Loucy (cell line): ENCODE data around the gene FTO.

Experiments used
- EZH2phosphoT487 ChIP-seq: fragments of 200-600 bp; IDR thresholded peaks from 2 replicates; pipeline ENCODE4 v1.6.1; 2018; ENCODE audit warnings: antibody characterized with exemption, mild to moderate bottlenecking, moderate library complexity, borderline replicate concordance
- TF ChIP-seq, protein P1 (sequence below): fragments of 200-600 bp; sonication (generic); conservative IDR thresholded peaks from 2 replicates; pipeline ENCODE4 v1.5.1; 2014; ENCODE audit warnings: mild to moderate bottlenecking, antibody characterized with exemption, low read length

DNA sequence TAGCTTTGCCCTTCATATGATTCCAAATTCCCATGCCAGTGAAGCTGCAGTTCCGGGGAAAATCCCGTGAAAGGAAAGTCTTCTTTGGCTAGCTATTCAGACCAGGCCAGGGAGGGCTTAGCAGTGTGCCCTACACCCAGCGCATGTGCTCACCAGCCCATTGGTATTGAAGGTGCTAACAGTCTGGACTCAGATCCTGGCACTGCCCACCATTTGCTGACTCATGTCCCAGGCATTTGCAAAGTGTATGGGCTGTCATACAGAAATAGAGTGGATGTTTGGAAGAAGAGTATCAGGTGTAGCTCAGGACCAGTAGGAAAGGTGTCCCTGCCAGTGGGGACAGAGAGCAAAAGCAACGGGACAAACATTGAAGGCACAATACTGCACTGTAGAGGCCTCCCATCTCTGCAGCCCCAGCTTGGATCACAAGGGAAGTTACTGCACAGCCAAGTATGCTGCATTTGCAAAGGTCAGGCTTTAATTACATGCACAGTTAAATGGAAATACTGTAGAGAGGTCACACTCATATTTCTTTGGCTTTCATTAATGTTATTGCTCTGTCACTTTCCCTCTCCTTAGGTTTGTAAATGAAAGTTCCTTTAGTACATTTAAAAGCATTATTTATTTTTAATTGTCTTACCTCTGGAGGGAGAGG is 362.6 kb downstream of the FTO start:
- no peak for TF ChIP-seq EZH2phosphoT487
- TF ChIP-seq, protein P1, sequence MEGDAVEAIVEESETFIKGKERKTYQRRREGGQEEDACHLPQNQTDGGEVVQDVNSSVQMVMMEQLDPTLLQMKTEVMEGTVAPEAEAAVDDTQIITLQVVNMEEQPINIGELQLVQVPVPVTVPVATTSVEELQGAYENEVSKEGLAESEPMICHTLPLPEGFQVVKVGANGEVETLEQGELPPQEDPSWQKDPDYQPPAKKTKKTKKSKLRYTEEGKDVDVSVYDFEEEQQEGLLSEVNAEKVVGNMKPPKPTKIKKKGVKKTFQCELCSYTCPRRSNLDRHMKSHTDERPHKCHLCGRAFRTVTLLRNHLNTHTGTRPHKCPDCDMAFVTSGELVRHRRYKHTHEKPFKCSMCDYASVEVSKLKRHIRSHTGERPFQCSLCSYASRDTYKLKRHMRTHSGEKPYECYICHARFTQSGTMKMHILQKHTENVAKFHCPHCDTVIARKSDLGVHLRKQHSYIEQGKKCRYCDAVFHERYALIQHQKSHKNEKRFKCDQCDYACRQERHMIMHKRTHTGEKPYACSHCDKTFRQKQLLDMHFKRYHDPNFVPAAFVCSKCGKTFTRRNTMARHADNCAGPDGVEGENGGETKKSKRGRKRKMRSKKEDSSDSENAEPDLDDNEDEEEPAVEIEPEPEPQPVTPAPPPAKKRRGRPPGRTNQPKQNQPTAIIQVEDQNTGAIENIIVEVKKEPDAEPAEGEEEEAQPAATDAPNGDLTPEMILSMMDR: no peak
